Mesodermal cell (in vitro differentiated cells): Measurements from ENCODE around the gene EXTL1.

Experiments
- H3K27ac ChIP-seq: 2 replicates; pipeline ENCODE4 v1.7.0; 2013; ENCODE audit warnings: mild to moderate bottlenecking, low read depth, low read length, moderate library complexity; ENCODE audit not compliant: severe bottlenecking
- H3K36me3 ChIP-seq: 2 replicates; pipeline ENCODE4 v1.7.1; 2013; ENCODE audit warnings: mild to moderate bottlenecking, low read length, moderate library complexity; ENCODE audit not compliant: control insufficient read depth, insufficient read depth
- H3K4me1 ChIP-seq: one replicate; pipeline ENCODE4 v1.7.1; 2013; ENCODE audit warnings: mild to moderate bottlenecking, low read length; ENCODE audit not compliant: insufficient read depth, control insufficient read depth, poor library complexity, severe bottlenecking
- H3K4me3 ChIP-seq: 2 replicates; pipeline ENCODE4 v1.7.0; 2013; ENCODE audit warnings: low read length, control low read depth, mild to moderate bottlenecking; ENCODE audit not compliant: insufficient read depth, poor library complexity, severe bottlenecking; ENCODE audit errors: extremely low read depth
- H3K9me3 ChIP-seq: 2 replicates; pipeline ENCODE4 v1.7.1; 2013; ENCODE audit warnings: mild to moderate bottlenecking, low read length, moderate library complexity; ENCODE audit not compliant: control insufficient read depth
- WGBS, 2 experiments: methylation state at CpG; one replicate each; pipeline ENCODE4 v1.1.5; 2013; ENCODE audit warnings: missing lambda C conversion rate in 2 of 2; ENCODE audit not compliant: insufficient coverage in 2 of 2; 5-methylcytosine and 5-hydroxymethylcytosine counted together

Gene EXTL1

GRCh38 chr1:25989440-25990234, 31.9 kb upstream of the EXTL1 start:
- Histone ChIP-seq H3K4me1 (peaks cover 31% of the 10 kb centered on the region), H3K27ac (no peak overlapping the region), H3K9me3 (no peaks in the 10 kb centered on the region), H3K4me3 (no peak overlapping the region), H3K36me3 (peaks cover 28% of the 10 kb centered on the region)
- WGBS, 2 experiments = 91 to 94% methylated on average over 7 to 8 of the region's 11 CpGs

GRCh38 chr1:25990251-25990650, 31.3 kb upstream of the EXTL1 start:
- WGBS, 2 experiments = 89 to 100% methylated on average over 3 of the region's 6 CpGs
- H3K9me3 ChIP-seq = no peaks in the 10 kb centered on the region
- H3K36me3 ChIP-seq = peaks cover 25% of the 10 kb centered on the region
- peaks cover 31% of the 10 kb centered on the region for H3K4me1 ChIP-seq
- no peak overlapping the region for H3K4me3 ChIP-seq
- H3K27ac ChIP-seq = no peak overlapping the region

GRCh38 chr1:25990702-25991395, 30.7 kb upstream of the EXTL1 start:
- Histone ChIP-seq H3K4me1 (peaks cover 31% of the 10 kb centered on the region), H3K36me3 (peaks cover 19% of the 10 kb centered on the region), H3K4me3 (no peak overlapping the region), H3K9me3 (no peaks in the 10 kb centered on the region), H3K27ac (no peak overlapping the region)
- 79 to 82% methylated on average over 8 to 11 of the region's 15 CpGs for WGBS, 2 experiments

- H3K4me1 ChIP-seq = peaks cover 34% of the 10 kb centered on the region
- H3K9me3 ChIP-seq = no peaks in the 10 kb centered on the region
- no peak overlapping the region for H3K27ac ChIP-seq
- H3K4me3 ChIP-seq = no peak overlapping the region
- peaks cover 17% of the 10 kb centered on the region for H3K36me3 ChIP-seq
- 90% methylated on average over 1 to 2 of the region's 5 CpGs for WGBS, 2 experiments
These were observed 29.5 kb upstream of the EXTL1 start for GRCh38 chr1:25991937-25992688.

GRCh38 chr1:25992689-25993171, 28.8 kb upstream of the EXTL1 start:
- no peak overlapping the region for H3K4me3 ChIP-seq
- no peak overlapping the region for H3K27ac ChIP-seq

GRCh38 chr1:25993197-25993951, 28.2 kb upstream of the EXTL1 start:
- Histone ChIP-seq H3K4me1 (peaks cover 37% of the 10 kb centered on the region), H3K4me3 (no peak overlapping the region), H3K27ac (no peak overlapping the region), H3K36me3 (peaks cover 14% of the 10 kb centered on the region), H3K9me3 (no peaks in the 10 kb centered on the region)
- WGBS, 2 experiments = 89 to 90% methylated on average over 6 to 8 of the region's 8 CpGs

More at GRCh38 chr1:25992689-25993171, 28.8 kb upstream of the EXTL1 start:
- 91 to 96% methylated on average over 9 of the region's 9 CpGs for WGBS, 2 experiments
- H3K4me1 ChIP-seq = peaks cover 37% of the 10 kb centered on the region
- H3K9me3 ChIP-seq = no peaks in the 10 kb centered on the region
- H3K36me3 ChIP-seq = peaks cover 17% of the 10 kb centered on the region

- Histone ChIP-seq H3K27ac (no peak overlapping the region), H3K9me3 (no peaks in the 10 kb centered on the region), H3K4me3 (no peak overlapping the region), H3K36me3 (peaks cover 7% of the 10 kb centered on the region), H3K4me1 (peaks cover 37% of the 10 kb centered on the region)
- 100% methylated on average over 2 of the region's 3 CpGs for WGBS, 2 experiments
These were observed 27.0 kb upstream of the EXTL1 start for GRCh38 chr1:25994402-25995150.

GRCh38 chr1:25996966-25997827, 24.4 kb upstream of the EXTL1 start:
- H3K27ac ChIP-seq = peak overlapping the region; percentile 80
- peak overlapping the region; percentile 63 for H3K4me3 ChIP-seq
- peaks cover 21% of the 10 kb centered on the region for H3K4me1 ChIP-seq
- H3K36me3 ChIP-seq = no peaks in the 10 kb centered on the region
- no peaks in the 10 kb centered on the region for H3K9me3 ChIP-seq
- 20 to 25% methylated on average over 13 of the region's 13 CpGs for WGBS, 2 experiments
